Omental fat pad (tissue), 4 donors: ENCODE data around the gene HLA-DMB. TPM values are rescaled to one million over a fixed set of nuclear protein-coding genes. Genes with fewer than 3 reads are reported as not detected.

ENCODE experiments used
- ATAC-seq: fragments of 150-250 bp; one replicate; pipeline ENCODE4 v1.9.1; 2016; ENCODE audit warnings: mild to moderate bottlenecking, moderate library complexity; ENCODE audit not compliant: low FRiP score
- DNase-seq: peaks from one replicate; pipeline ENCODE4 v3.0.0-alpha.2; 2019; ENCODE audit warnings: low spot score
- CTCF ChIP-seq, 3 donors: fragments of 450-650 bp; IDR thresholded peaks; one replicate each; pipeline ENCODE4 v1.5.1; 2016 to 2017; ENCODE audit warnings: antibody characterized with exemption in 3 of 3, mild to moderate bottlenecking in 3 of 3, moderate library complexity in 2 of 3
- total RNA-seq, 4 donors: library from RNA; depleted of rRNA; stranded (reverse); fragments of >200 nt; gene quantifications; one replicate each; pipeline ENCODE4 v1.1.0, GENCODE V29; 2016

The HLA-DMB gene
- total RNA-seq, 4 donors from 2014 or later, result 18.4 to 79.6 (median 35.0) TPM

GRCh38 chr6:32982084-32982701 lies 41.4 kb upstream of the HLA-DMB start:
- TF ChIP-seq CTCF (IDR thresholded peaks at IDR 0.05), result no peak
- ATAC-seq (no peak), DNase-seq (no peak)

GRCh38 chr6:32980488-32981038 lies 39.7 kb upstream of the HLA-DMB start:
- TF ChIP-seq CTCF (IDR thresholded peaks at IDR 0.05), result no peak
- no peak for DNase-seq
- ATAC-seq, result no peak

- no peak for TF ChIP-seq CTCF (IDR thresholded peaks at IDR 0.05)
- ATAC-seq (no peak), DNase-seq (no peak)
Observed at GRCh38 chr6:32979720-32980487, 39.1 kb upstream of the HLA-DMB start.

- no peak for ATAC-seq
- no peak for TF ChIP-seq CTCF (IDR thresholded peaks at IDR 0.05)
- DNase-seq, result no peak
Observed at GRCh38 chr6:32977953-32978324, 37.1 kb upstream of the HLA-DMB start.

- no peak for TF ChIP-seq CTCF (IDR thresholded peaks at IDR 0.05)
Observed at GRCh38 chr6:32977272-32977952, 36.6 kb upstream of the HLA-DMB start.

GRCh38 chr6:32976334-32977069 lies 35.7 kb upstream of the HLA-DMB start:
- TF ChIP-seq CTCF (IDR thresholded peaks at IDR 0.05), result no peak
- ATAC-seq (no peak), DNase-seq (no peak)

More at GRCh38 chr6:32977272-32977952, 36.6 kb upstream of the HLA-DMB start:
- no peak for ATAC-seq
- no peak for DNase-seq
